GM21619 (cell line): ENCODE data around the gene ARHGAP6.

ENCODE experiments used
- ATAC-seq: cut with Tn5 transposase; IDR thresholded peaks from one replicate; pipeline ENCODE4 v1.9.1; 2021; ENCODE audit not compliant: unreplicated experiment

Gene ARHGAP6

GRCh38 chrX:11665168-11666111 lies at the start of gene ARHGAP6:
ARHGAP6 (minus strand) TSS chrX:11665920; CDS start chrX:11664828, 1,092 bp downstream.
- no peak for ATAC-seq

- no peak for ATAC-seq
These were observed 39.2 kb upstream of the ARHGAP6 start for GRCh38 chrX:11704725-11705495.

GRCh38 chrX:11703855-11704254 lies 38.1 kb upstream of the ARHGAP6 start:
- no peak for ATAC-seq

GRCh38 chrX:11702965-11703631 lies 37.4 kb upstream of the ARHGAP6 start:
- no peak for ATAC-seq

GRCh38 chrX:11702420-11702819 lies 36.7 kb upstream of the ARHGAP6 start:
- ATAC-seq, result no peak

- no peak for ATAC-seq
These were observed 33.0 kb upstream of the ARHGAP6 start for GRCh38 chrX:11698702-11699101.

GRCh38 chrX:11688201-11688600 lies 22.5 kb upstream of the ARHGAP6 start:
- no peak for ATAC-seq

- no peak for ATAC-seq
These were observed 21.4 kb upstream of the ARHGAP6 start for GRCh38 chrX:11687157-11687556.

- ATAC-seq, result no peak
These were observed 17.3 kb upstream of the ARHGAP6 start for GRCh38 chrX:11683057-11683456.

GRCh38 chrX:11678158-11678557 lies 12.4 kb upstream of the ARHGAP6 start:
- ATAC-seq, result no peak

- no peak for ATAC-seq
These were observed 6.5 kb upstream of the ARHGAP6 start for GRCh38 chrX:11672213-11672612.

- no peak for ATAC-seq
These were observed 4.6 kb upstream of the ARHGAP6 start for GRCh38 chrX:11670316-11670715.

- ATAC-seq, result no peak
These were observed 1.4 kb upstream of the ARHGAP6 start for GRCh38 chrX:11666952-11667685.

- no peak for ATAC-seq
These were observed 444 bp upstream of the ARHGAP6 start for GRCh38 chrX:11666164-11666563.

- ATAC-seq, result no peak
These were observed 1.2 kb downstream of the ARHGAP6 start for GRCh38 chrX:11664211-11665167.

GRCh38 chrX:11663875-11664210 lies 1.9 kb downstream of the ARHGAP6 start:
- no peak for ATAC-seq

- ATAC-seq, result no peak
These were observed 10.3 kb downstream of the ARHGAP6 start for GRCh38 chrX:11655282-11656015.

GRCh38 chrX:11648705-11649519 lies 16.8 kb downstream of the ARHGAP6 start:
- ATAC-seq, result no peak
